K562 (cell line): ENCODE results near the gene LRRC37A3. TPM values are rescaled to one million over a fixed set of nuclear protein-coding genes. Genes with fewer than 3 reads are reported as not detected.

Source experiments
- ATF7 ChIP-seq: fragments of 450-650 bp; IDR thresholded peaks from 2 replicates; pipeline ENCODE4 v1.7.1; 2014; ENCODE audit warnings: mild to moderate bottlenecking, moderate library complexity
- CBFA2T2 ChIP-seq: fragments of 450-650 bp; conservative IDR thresholded peaks from 2 replicates; pipeline ENCODE4 v1.6.1; 2017; ENCODE audit warnings: mild to moderate bottlenecking
- CREB3 ChIP-seq: fragments of 450-650 bp; conservative IDR thresholded peaks from 2 replicates; pipeline ENCODE4 v1.6.1; 2016; ENCODE audit warnings: missing genetic modification characterization, low read depth, mild to moderate bottlenecking, missing compliant biosample characterization, moderate library complexity
- CXXC5 ChIP-seq: fragments of 250-450 bp; sonication (Bioruptor Pico); IDR thresholded peaks from 2 replicates; pipeline ENCODE4 v1.8.0; 2022; ENCODE audit warnings: inconsistent platforms, mild to moderate bottlenecking, moderate library complexity
- HDAC1 ChIP-seq, 2 experiments: fragments of 450-650 bp; IDR thresholded peaks; 2 replicates each; pipeline ENCODE4 v1.6.1; 2016 to 2017; ENCODE audit warnings: inconsistent platforms in 1 of 2, mild to moderate bottlenecking in 1 of 2, moderate library complexity in 1 of 2
- MAX ChIP-seq: sonication (generic); formaldehyde crosslinking; IDR thresholded peaks from 2 replicates; pipeline ENCODE4 v1.9.0; 2022; ENCODE audit warnings: mild to moderate bottlenecking, missing genetic modification reagents
- MNT ChIP-seq, 2 experiments: fragments of 450-650 bp; conservative IDR thresholded peaks; 2 replicates each; pipeline ENCODE4 v1.6.1; 2017; ENCODE audit warnings: mild to moderate bottlenecking in 2 of 2, moderate library complexity in 2 of 2
- NKRF ChIP-seq: fragments of 450-650 bp; IDR thresholded peaks from 2 replicates; pipeline ENCODE4 v1.6.1; 2016; ENCODE audit warnings: borderline replicate concordance
- POLR2A ChIP-seq: fragments of 450-650 bp; conservative IDR thresholded peaks from 2 replicates; pipeline ENCODE4 v1.6.1; 2016
- RB1 ChIP-seq: fragments of 450-650 bp; IDR thresholded peaks from 2 replicates; pipeline ENCODE4 v1.6.1; 2017; ENCODE audit warnings: low read depth, mild to moderate bottlenecking
- RBBP5 ChIP-seq: fragments of 200-600 bp; sonication (generic); IDR thresholded peaks from 2 replicates; pipeline ENCODE4 v1.6.1; 2012; ENCODE audit warnings: borderline replicate concordance, mild to moderate bottlenecking, low read length, control low read depth, inconsistent platforms; ENCODE audit not compliant: insufficient read depth, poor library complexity, severe bottlenecking
- SRF ChIP-seq, 2 experiments: fragments of 250-450, 450-650 bp in 1 of 2; sonication (Bioruptor Pico) in 1 of 2; sonication (generic) in 1 of 2; formaldehyde crosslinking; IDR thresholded peaks; 2 replicates each; pipeline versions ENCODE4 v1.5.0 to v1.5.1; 2020 to 2022; ENCODE audit warnings: mild to moderate bottlenecking in 1 of 2, missing genetic modification reagents in 1 of 2
- TFAP4 ChIP-seq: sonication (generic); formaldehyde crosslinking; IDR thresholded peaks from 2 replicates; pipeline ENCODE4 v1.8.0; 2022; ENCODE audit warnings: missing genetic modification reagents, mild to moderate bottlenecking, moderate library complexity, borderline replicate concordance
- ZBTB17 ChIP-seq: fragments of 450-650 bp; formaldehyde crosslinking; IDR thresholded peaks from 2 replicates; pipeline ENCODE4 v1.4.0; 2020; ENCODE audit warnings: mild to moderate bottlenecking
- ZBTB33 ChIP-seq: sonication (generic); formaldehyde crosslinking; IDR thresholded peaks from 2 replicates; pipeline ENCODE4 v1.8.1; 2023; ENCODE audit warnings: mild to moderate bottlenecking, missing genetic modification reagents
- ZNF232 ChIP-seq: sonication (generic); formaldehyde crosslinking; IDR thresholded peaks from 2 replicates; pipeline ENCODE4 v1.8.0; 2022; ENCODE audit warnings: mild to moderate bottlenecking, missing genetic modification reagents
- ZNF511 ChIP-seq: sonication (generic); formaldehyde crosslinking; IDR thresholded peaks from 2 replicates; pipeline ENCODE4 v1.8.0; 2022; ENCODE audit warnings: mild to moderate bottlenecking, missing genetic modification reagents
- ZNF583 ChIP-seq: fragments of 250-450 bp; sonication (Bioruptor Pico); IDR thresholded peaks from 2 replicates; pipeline ENCODE4 v1.4.0; 2020
- polyA plus RNA-seq, 8 experiments: library from polyadenylated mRNA; depleted of rRNA in 4 of 8; stranded (reverse) in 5 of 8; unstranded in 3 of 8; fragments of >200 nt; fragmentation: Nextera tagmentation in 2 of 8; fragmentation: Illumina TruSeq in 1 of 8; extraction: Ambion mirVana in 2 of 8; extraction: Trizol in 1 of 8; gene quantifications; 2 replicates each; pipeline versions ENCODE4 v1.2.1 to v1.2.3, GENCODE V29; 2011 to 2014; ENCODE audit warnings: inconsistent platforms in 1 of 8, missing spikeins in 1 of 8
- total RNA-seq, 7 experiments: library from RNA; depleted of rRNA in 6 of 7; stranded (reverse); fragments of >200 nt in 6 of 7; fragmentation: Illumina TruSeq in 2 of 7; extraction: Trizol in 2 of 7; gene quantifications; 2 replicates each; pipeline versions ENCODE4 v1.2.1 to v1.2.3, GENCODE V29; 2011 to 2021; ENCODE audit warnings: low replicate concordance in 1 of 7

The LRRC37A3 gene
- total and polyA plus RNA-seq, 9 of the 15 experiments (the other 6 are each of a cell fraction or from before 2014, with no cell fraction given), result 0.14 to 5.9 (median 2.2) TPM

GRCh38 chr17:64965873-64966287, 46.6 kb upstream of the LRRC37A3 start (continued):
- peak; percentile 78 for TF ChIP-seq ZBTB33 (CRISPR knock-in tag)
- peak; percentile 55; the same call in 1 of the 2 replicates for TF ChIP-seq CREB3
- TF ChIP-seq RB1, result peak; percentile 78
- TF ChIP-seq MAX (CRISPR knock-in tag), result peak; percentile 90
- TF ChIP-seq ATF7, result peak; percentile 34; the same call in 1 of the 2 replicates
- 0 out of 4 replicates have a peak, but pooled peaks of 1 of the 2 experiments have one; percentile 23 for TF ChIP-seq SRF (CRISPR knock-in tag; IDR thresholded peaks at IDR 0.05)
- TF ChIP-seq POLR2A, result peak; percentile 75
- peak in 1 of 2 experiments; percentile 66; a peak in 2 of 4 replicates for TF ChIP-seq HDAC1 (IDR thresholded peaks at IDR 0.05)
- TF ChIP-seq ZNF583 (CRISPR knock-in tag), result peak; percentile 78; the same call in 1 of the 2 replicates
- peak; percentile 61 for TF ChIP-seq RBBP5
- TF ChIP-seq ZBTB17, result peak; percentile 37; the same call in 1 of the 2 replicates
- TF ChIP-seq CBFA2T2, result 0 out of 2 replicates have a peak, but pooled peaks have one; percentile 6
- TF ChIP-seq CXXC5 (CRISPR knock-in tag), result peak; percentile 85
- TF ChIP-seq TFAP4, result peak; percentile 80
- peak; percentile 23; the same call in 1 of the 2 replicates for TF ChIP-seq NKRF
- TF ChIP-seq ZNF511 (CRISPR knock-in tag), result peak; percentile 89; the same call in 1 of the 2 replicates
- 0 out of 2 replicates have a peak, but pooled peaks have one; percentile 57 for TF ChIP-seq ZNF232 (CRISPR knock-in tag)
- TF ChIP-seq MNT (conservative IDR thresholded peaks at IDR 0.05), result peak; percentile 56 to 76; a peak in 3 of 4 replicates
